Measurements from ENCODE around the gene OLFM1.
"Not testable (repeated sequence)": the region's sequence is repeated elsewhere in the genome, so short reads cannot be mapped to it uniquely, and the experiment has no call there.

OLFM1 gene

DNA sequence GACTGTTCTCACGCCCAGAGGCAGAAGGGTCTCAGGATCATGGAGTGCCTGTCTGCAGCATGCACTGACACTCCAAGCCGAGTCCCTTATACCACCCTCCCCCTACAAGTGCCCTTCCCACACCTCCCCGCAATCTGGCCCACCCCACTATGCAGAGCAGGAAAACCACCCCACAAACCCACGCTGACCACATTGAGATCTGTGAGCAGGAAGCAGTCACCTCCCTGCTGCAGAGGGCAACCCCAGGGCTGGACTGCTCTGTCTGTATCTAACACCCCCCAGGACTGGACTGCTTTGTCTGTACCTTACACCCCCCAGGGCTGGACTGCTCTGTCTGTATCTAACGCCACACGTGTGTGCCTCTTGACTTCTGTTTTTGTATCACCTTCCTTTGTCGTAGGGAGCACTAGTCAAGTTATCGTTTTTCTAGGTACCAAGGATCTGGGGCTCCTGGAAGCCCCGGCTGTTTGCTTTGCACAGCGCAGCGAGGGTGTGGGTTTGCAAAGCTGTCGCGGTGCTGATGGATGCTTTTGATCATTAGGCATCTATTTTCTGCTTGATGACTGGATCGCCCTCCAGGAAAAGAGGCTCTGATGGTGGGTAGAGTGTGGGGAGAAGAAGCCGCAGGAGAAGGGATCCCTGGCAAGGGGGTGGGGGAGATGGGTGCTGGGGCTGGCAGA lies 21.5 kb downstream of the OLFM1 start:
- DNase-seq = no peak

DNA sequence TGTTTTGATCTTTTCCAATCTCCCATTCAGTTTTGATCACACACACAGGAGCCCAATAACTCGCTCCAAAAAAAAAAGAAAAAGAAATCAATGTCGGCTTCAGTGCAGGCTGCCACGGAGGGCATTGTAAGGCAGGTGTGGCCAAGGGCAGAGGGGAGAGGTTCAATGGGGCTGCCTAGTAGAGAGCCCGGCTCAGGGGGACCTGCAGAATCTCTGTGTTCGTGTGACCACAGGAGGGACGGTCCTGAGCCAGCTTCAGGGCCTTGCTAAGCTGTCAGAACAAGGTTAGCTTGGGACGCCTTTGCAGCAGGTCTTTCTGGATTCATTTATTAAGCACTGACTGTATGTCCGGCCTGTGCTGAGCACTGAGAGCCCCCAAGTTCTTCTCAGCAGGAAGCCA lies 22.2 kb downstream of the OLFM1 start:
- no peak for DNase-seq

DNA sequence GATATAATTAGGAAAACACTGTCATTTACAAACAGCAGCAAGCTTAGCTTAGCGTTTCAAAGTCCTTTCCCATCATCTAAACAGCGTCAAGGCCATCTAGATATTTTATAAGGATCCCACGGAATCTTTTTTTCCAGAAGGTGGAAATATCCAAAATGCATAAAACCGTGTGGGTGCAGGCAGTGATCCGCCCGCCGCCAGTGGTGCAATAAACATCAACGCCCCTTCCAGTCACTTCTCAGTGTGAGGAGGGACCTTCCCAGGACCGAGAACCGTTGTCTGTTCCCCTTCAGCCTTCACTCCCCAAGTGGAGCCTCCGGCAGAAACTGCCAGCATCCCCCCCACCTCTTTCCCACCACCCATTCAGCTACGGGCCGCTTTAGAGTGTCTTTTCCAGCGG lies 22.9 kb downstream of the OLFM1 start:
- no peak for DNase-seq

DNA sequence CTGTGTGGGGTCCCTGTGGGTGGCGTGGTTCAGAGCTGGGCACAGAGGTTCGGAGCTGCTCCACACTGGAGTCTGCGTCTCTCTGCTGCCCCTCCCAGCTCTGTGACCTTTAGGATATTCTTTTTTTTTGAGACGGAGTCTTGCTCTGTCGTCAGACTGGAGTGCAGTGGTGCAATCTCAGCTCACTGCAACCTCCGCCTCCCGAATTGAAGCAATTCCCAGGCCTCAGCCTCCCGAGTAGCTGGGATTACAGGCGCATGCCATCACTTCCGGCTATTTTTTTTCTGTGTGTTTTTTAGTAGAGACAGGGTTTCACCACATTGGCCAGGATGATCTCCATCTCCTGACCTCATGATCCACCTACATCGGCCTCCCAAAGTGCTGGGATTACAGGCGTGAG lies 24.1 kb downstream of the OLFM1 start:
- DNase-seq = not testable (repeated sequence)

DNA sequence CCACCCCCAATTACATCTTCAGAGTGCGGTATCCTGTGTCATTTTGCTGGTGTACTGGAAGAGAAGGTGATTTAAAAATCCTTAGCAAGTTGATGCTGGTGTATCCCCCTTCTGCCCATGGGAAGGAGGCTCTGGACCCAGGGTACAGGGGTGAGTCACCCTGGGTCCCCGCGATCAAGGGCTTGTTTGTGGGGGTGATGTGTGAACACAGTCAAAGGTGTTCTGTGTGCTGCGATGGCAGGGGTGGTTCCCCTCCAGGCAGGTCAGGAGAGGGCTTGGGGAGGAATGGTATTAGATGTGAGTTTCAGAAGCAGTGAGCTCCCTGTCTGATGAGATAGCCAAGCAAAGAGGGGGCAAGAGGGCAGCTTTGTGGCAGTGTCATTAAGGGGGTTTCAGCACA lies 28.9 kb downstream of the OLFM1 start:
- no peak for DNase-seq

DNA sequence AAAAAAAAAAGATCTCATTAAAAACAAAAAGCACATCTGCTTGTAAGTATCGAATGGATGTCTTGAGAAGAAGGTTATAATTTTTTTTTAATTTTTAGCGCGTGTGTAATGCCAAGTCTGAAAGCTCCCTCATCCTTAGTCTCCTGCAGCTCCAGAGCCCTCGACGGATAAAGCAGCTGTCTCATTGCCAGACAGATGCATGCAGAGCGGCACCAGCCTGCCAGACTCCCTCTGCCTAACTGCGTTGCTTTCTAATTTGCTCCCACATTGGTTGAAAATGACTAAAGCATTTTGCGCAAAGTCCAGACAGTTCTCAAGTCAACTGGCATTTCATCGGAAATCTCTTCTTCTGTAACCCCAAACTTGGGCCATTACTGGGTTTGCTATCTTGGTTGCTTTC lies 29.4 kb downstream of the OLFM1 start:
- peak; percentile 15 for DNase-seq

DNA sequence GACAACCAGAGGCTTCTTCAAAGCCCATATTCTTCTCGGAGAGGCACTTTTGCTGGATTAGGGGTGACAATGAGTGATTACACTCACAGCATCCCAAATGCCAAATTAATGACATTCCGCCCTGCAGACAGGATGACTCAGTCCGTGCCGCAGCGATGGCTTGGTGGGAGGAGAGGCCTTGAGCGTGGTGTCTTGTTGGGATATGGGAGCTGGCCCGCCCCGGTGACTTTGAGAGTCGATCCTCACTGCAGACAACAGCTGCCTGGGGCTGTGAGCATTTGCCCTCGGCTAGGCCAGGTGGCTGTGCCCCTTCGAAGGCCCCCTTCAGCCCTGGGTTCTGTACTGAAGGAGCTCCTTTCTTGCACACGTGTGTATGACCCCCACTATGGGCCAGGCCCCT lies 29.8 kb downstream of the OLFM1 start:
- no peak for DNase-seq

DNA sequence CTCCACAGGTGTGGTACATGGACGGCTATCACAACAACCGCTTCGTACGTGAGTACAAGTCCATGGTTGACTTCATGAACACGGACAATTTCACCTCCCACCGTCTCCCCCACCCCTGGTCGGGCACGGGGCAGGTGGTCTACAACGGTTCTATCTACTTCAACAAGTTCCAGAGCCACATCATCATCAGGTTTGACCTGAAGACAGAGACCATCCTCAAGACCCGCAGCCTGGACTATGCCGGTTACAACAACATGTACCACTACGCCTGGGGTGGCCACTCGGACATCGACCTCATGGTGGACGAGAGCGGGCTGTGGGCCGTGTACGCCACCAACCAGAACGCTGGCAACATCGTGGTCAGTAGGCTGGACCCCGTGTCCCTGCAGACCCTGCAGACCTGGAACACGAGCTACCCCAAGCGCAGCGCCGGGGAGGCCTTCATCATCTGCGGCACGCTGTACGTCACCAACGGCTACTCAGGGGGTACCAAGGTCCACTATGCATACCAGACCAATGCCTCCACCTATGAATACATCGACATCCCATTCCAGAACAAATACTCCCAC lies 32.1 kb downstream of the OLFM1 start:
- no peak for DNase-seq

DNA sequence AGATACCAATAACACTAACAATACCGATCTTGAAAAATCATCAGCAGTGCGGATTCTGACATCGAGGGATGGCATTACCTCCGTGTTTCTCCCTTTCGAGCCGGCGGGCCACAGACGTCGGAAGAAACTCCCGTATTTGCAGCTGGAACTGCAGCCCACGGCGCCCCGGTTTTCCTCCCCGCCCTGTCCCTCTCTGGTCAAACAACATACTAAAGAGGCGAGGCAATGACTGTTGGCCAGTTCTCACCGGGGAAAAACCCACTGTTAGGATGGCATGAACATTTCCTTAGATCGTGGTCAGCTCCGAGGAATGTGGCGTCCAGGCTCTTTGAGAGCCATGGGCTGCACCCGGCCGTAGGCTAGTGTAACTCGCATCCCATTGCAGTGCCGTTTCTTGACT lies 32.8 kb downstream of the OLFM1 start:
- no peak for DNase-seq

DNA sequence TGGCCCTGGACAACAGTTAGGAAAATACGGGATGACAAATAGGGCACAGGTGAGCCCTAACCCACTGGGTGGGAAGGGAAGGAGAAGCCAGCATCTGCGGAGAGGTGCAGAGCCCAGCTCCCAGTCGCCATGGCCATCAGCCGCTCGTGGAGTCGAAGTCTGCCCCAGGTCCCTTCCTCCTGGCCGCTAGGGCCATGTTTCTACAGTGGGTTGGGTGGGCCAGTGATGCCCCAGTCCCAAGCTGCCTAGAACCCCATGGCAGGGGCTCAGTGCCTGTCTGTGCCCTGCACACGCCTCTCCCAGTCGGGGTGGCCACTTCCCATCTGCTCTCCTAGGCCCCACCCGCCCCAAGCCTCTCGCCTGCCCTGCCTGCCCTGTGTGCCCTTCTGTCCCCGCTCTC lies 34.8 kb downstream of the OLFM1 start:
- no peak for DNase-seq

DNA sequence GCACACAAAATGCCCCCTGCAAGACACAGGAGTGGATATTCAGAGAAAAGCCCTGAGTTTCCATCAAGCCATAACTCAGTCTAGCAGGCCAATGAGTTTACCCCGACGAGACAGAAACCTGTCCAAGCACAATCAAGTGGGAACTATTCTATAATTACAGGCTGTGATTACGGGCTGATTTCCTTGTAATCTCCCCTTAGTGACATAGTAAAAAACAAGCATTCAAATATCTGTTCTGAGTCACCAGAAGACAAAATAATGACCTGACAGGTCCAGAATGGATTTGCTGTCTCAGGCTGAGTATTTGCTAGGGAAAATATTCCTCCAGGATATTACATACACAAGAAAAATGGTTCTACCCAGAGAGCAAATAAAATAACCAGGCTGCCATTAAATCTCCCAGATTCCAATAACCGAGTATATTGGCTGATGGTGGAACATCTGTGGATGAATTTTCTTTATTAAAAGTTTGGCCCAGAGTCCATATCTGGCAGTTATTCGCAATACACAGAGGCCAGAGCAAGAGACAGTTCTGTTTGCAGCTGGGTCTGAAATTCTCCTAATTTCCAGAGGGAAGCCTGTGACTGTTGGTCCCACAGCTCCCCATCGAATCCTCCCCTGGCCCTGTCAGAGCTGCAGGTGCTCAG lies 35.8 kb downstream of the OLFM1 start:
- DNase-seq = no peak

DNA sequence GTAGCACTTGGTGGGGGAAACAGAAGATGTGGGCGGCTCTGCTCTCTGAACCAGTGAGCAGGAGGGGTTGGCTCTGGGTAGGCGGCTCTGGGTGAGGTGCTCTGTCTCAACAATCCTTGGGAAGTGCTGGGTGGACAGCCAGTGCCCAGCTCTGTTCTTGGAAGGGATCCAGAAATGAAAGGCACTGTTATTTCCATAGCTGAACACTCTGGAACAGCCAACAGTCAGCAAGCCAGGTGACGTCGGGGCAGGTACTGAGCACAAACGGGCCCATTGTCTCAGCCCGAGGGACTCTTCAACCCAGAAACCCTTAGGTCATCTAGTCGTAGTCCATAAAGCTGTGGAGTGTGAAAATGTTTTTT lies 36.3 kb downstream of the OLFM1 start:
- no peak for DNase-seq

DNA sequence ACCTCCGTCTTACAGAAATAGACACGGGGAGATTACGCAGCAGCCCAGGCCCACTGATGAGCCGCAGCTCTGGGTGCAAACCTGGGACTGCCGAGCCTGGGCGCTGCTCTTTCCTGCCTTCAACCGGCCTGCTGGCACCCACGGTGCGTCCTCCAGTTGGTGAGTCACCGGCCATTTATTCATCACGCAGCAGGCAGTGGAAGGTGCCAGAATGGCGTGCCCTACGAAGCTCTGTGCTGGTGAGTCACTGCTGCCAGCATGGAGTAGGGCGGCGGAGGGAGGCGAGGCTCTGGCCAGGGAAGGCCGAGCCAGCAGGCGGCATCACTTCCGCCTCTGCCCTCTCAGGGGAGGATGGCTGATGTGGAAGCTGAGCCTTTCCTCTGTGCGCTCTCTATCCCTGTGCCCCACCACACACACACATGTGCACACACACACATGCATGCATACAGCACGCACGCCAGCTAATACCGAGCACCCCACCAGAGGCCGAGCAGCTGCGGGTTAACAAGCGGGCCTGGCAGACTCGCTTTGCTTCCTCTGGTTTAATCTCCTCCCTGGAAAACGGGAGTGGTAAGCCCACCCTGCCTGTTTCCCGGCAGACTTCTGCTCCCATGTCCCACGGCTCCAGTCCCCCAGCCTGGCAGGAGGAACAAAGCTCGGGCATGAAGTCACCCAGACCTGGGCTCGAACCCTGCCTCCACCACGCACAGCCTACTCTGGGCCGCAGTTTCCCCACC lies 39.2 kb downstream of the OLFM1 start:
- DNase-seq = no peak

DNA sequence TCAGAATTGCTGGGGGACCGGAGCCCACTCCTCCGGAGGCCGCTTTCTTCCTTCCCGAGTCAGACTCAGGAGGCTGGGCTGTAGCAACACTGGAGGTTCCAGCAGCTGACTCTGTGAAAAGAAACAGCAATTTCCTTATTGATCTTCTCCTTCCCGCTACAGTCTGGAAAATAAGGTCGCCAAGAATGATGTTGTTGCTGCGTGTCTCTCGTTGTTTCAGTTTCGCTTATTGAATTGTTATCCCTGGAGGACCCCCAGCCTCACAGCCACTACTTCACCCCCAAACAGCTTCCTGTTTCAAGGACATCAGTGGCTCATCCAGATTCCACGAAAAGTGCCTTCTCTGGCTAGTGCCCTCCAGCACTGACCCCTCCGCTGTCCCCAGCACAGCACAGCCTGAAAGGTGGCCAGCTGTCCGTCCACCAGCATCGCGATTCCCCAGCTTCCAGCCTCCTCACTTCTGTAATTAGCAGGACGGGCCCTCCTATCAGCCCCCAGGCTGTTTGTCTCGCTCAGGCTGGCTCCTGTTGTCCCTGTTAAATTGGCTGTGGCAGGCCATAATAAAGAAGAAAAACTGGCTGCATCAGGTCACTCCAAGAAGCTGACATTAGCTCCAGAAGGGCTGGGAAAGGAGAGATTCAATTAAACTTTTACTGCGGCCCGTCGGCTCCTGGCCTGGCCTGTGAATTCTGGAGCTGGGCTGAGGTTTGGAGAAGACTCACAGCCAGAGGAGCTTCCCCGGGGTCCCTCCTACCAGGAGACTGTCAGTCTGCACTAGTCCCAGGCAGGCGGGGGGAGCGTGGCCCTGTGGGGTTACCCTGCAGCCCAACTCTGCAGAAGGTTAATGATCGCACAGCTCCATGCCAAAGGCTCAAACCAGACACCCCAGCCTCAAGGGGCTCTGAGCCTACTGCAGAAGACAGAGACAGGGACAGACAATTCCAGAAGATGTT lies 40.5 kb downstream of the OLFM1 start:
- no peak for DNase-seq

DNA sequence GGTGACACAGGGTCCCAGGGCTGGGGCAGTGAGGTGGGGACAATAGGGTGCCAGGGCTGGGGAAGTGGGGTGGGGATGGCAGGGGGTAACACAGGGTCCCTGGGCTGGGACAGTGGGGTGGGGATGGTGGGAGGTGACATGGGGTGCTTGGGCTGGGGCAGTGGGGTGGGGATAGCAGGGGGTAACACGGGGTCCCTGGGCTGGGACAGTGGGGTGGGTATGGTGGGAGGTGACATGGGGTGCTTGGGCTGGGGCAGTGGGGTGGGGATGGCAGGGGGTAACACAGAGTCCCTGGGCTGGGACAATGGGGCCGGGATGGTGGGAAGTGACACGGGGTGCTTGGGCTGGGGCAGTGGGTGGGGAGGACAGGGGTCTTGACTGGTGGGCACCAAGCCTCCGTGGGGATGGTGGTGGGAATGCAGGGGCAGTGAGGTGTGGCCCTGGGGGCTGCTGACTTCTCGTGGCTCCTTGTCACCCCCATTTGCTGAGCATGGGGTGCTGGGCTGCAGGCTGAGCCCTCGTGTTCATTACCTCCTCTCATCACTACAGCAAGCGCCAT lies 41.7 kb downstream of the OLFM1 start:
- no peak for DNase-seq

DNA sequence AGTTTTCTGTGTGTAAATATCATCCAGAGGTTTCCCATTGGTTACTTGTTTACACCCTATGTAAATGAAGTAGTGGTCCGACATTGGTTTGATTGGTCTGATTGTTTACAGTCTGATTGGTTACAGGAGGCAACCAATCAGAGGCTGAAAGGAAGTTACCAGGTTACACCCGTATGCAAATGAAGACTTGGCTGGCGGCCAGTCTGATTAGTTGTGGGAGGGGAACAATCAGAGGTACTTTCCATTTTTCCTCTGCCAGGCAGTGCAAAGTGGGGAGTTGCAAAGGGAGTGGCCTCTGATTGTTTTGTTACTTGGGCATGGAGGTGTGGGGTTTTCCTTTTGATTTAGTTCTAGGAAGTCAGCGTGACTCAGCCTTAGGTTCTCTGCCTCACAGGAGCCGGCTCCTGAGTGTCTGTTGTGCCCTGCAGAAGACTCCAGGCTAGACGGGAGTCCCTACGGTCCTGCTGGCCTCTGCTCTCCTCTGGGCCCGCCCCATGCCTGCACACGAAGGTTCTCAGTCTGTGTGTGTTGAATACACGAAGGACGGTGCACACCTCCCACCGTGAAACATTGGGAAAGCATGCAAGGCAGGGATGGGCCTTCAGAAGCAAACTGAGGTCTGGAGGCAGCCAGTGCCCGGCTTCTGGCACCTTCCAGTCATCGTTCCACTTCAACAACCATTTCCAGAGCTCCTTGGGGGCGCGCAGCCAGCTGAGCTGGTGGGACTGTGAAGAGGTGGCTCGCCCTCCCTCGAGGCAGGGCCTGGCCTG lies 42.9 kb downstream of the OLFM1 start:
- peak; percentile 35 for DNase-seq

DNA sequence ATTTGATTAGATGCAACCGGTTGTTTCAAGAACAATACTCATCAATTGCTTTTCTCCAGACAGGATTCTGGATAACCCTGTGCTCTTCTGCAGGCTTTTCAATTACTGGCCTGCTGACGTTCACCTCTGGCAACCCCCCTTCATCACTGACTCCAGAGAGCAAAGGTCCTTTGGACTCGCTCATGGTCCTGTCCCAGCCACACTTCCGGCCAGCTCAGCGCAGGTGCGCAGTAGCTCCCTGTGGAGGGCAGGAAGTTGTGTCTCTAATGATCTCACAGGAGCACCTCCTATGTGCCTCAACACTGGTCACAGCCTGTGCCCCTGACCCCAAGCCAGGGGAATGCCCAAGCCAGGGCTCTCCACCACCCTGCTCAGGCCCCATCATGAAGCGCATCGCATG lies 44.0 kb downstream of the OLFM1 start:
- no peak for DNase-seq

DNA sequence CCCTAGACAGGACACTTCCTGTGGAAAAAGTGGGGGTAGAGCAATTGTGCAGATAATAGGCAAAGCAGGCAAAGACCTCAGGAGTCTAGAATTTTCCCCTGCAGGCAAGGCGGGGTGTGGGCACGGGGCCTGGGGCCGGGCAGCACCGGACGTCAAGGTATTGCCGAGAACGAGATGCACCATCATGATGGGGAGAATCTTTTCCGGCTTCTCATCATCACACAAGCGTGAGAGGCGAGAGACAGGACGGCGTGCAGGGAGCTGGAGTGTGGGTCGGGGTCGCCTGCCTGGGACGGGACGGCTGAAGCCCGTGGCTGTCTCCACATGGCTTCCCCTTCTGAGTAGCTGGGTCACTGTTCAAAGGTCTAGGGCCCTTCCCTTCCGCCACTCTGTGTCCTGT lies 44.5 kb downstream of the OLFM1 start:
- DNase-seq = no peak

DNA sequence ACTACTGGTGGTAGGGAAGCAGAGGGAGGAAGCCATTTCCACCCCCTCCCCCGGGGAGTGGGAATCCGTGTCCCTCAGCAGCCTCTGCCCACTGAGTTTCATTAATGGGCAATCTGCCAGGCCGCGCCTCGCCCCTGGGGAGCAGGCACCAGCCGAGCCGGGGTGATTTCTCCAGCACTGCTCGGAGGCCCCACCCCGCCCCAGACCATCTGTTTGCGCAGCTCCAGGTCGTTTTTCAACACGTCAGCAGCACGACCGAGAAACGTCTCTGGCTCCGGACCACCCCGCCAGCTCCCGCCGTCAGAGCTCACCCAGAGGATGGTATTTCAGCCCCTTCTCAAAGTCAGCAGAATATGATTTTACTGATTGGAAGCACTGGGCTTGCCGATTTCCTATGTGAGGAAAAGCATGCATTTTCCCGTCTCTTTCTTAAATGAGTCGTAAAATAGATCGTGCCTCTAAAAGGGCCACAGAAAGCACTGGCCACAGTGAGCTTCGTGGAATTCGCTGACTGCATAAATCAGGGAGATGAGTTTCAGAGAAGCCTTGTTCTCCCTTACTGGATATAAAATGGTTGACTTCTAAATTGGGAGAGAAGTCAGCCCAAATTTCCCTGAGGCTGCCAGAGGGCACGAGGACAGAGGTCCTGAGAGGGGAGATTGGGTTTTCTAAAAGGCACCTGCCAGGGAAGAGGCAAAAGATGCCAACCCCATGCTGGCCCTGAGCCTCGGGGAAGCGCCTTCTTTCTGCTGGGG lies 47.0 kb downstream of the OLFM1 start:
- peak; percentile 89 for DNase-seq

DNA sequence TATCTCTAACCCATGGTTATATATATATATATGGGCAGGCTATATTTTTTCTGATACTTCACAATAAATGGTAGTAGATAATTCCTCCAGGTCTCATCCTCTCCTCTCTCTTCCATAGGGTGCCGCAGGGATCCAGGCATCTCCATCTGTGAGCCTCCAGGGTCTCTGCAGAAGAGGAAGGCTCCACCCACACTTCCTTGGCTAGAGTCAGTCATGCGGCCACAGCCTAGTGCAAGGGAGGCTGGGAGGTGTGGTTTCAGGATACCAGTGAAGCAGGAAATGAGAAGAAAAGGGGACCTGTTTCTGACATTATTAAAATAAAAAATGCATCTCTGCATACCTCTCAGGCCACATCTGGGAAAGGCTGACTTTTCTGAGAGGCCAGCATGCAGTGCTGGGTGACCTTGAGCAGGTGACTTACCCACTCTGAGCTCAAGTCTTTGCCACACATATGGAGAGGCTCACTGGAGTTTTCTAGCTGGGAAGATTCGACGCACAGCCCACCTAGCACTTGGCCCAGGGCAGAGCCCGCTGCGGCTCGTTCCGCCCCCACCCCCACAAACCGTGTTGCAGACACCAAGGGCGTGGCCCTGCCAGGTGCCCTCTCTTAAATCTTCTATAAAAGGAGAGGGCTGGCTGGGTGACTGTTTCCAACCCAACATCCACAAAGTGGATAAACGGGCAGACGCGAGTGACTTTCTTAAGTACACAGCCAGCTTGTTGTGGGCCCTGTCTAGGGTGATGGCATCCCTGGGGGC lies 47.9 kb downstream of the OLFM1 start:
- DNase-seq = peak; percentile 40

Measured in NCI-H82 (cell line).